A549 (cell line): ENCODE results near the gene GC.

Source experiments
- CHD2 ChIP-seq: fragments of 150-350 bp; IDR thresholded peaks from 2 replicates; pipeline ENCODE4 v1.6.1; 2014; ENCODE audit warnings: low read length; ENCODE audit not compliant: partially characterized antibody
- HDAC2 ChIP-seq: fragments of 200-600 bp; sonication (generic); IDR thresholded peaks from 2 replicates; pipeline ENCODE4 v1.6.1; 2016
- JUNB ChIP-seq: fragments of >200 bp; sonication (Bioruptor Twin); formaldehyde crosslinking; IDR thresholded peaks from 2 replicates; pipeline ENCODE4 v1.6.1; 2016
- KDM1A ChIP-seq: fragments of 200-600 bp; sonication (generic); IDR thresholded peaks from 2 replicates; pipeline ENCODE4 v1.6.1; 2016; ENCODE audit warnings: low read depth, mild to moderate bottlenecking
- POLR2A ChIP-seq: IDR thresholded peaks from 2 replicates; pipeline ENCODE4 v1.6.1; 2012; ENCODE audit warnings: mild to moderate bottlenecking, low read length
- RAD21 ChIP-seq, 2 experiments: fragments of >200 bp in 1 of 2; sonication (Bioruptor Twin) in 1 of 2; formaldehyde crosslinking in 1 of 2; IDR thresholded peaks in 1 of 2; conservative IDR thresholded peaks in 1 of 2; 2 replicates in 1 of 2; 3 replicates in 1 of 2; pipeline ENCODE4 v1.6.1; 2012 to 2018; ENCODE audit warnings: inconsistent platforms in 1 of 2
- RCOR1 ChIP-seq: fragments of 150-350 bp; IDR thresholded peaks from 2 replicates; pipeline ENCODE4 v1.6.1; 2014; ENCODE audit warnings: antibody characterized with exemption, low read length, low read depth
- ZFP36 ChIP-seq: fragments of 450-650 bp; IDR thresholded peaks from 2 replicates; pipeline ENCODE4 v1.6.1; 2014; ENCODE audit warnings: borderline replicate concordance; ENCODE audit not compliant: partially characterized antibody
- ZNF302 ChIP-seq: fragments of 250-450 bp; sonication (Bioruptor Pico); IDR thresholded peaks from 2 replicates; pipeline ENCODE4 v1.9.0; 2021; ENCODE audit warnings: inconsistent platforms, mild to moderate bottlenecking, moderate library complexity
- TF ChIP-seq, protein P1 (sequence below): fragments of >200 bp; sonication (Bioruptor Twin); formaldehyde crosslinking; IDR thresholded peaks from 3 replicates; pipeline ENCODE4 v1.5.1; 2016
- TF ChIP-seq, protein P2 (sequence below): IDR thresholded peaks from 2 replicates; pipeline ENCODE4 v1.6.1; 2012

DNA sequence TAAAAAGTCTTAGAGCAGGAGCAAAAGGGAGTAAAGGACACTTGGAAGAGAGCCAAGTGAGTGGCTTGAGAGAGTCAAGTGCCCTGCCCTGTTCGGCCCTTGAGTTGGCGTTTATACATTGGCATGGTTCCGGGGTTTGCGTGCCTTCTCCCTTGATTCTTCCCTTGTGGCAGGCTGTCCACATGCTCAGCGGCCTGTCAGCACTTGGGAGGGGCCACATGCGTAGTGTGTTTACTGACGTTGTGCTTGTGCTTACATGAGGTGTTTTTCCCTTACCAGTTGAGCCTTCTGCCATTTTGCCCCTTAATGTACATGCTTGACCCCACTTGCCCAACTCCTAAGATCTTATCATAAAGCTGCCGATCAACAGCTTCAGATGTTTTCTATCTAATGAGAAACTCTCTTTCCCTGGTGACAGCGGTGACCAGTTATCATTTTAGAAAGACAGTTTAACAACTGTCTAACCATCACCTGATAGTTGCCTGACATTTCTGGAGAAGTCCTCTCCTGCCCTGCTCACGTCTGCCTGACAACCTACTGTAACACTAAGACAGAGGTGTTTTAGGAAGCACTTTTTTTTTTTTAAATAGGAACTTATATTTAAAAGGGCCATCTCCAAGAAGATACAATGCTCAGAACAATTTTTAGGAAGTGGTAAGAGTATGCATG, 49.5 kb upstream of the GC start:
- TF ChIP-seq, protein P1, sequence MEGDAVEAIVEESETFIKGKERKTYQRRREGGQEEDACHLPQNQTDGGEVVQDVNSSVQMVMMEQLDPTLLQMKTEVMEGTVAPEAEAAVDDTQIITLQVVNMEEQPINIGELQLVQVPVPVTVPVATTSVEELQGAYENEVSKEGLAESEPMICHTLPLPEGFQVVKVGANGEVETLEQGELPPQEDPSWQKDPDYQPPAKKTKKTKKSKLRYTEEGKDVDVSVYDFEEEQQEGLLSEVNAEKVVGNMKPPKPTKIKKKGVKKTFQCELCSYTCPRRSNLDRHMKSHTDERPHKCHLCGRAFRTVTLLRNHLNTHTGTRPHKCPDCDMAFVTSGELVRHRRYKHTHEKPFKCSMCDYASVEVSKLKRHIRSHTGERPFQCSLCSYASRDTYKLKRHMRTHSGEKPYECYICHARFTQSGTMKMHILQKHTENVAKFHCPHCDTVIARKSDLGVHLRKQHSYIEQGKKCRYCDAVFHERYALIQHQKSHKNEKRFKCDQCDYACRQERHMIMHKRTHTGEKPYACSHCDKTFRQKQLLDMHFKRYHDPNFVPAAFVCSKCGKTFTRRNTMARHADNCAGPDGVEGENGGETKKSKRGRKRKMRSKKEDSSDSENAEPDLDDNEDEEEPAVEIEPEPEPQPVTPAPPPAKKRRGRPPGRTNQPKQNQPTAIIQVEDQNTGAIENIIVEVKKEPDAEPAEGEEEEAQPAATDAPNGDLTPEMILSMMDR = no peak
- TF ChIP-seq POLR2A = no peak
- TF ChIP-seq HDAC2 = no peak
- TF ChIP-seq RAD21 (conservative IDR thresholded peaks at IDR 0.05 in 1 of 2, IDR thresholded peaks at IDR 0.05 in 1 of 2) = no peak
- TF ChIP-seq ZFP36 = no peak
- TF ChIP-seq ZNF302 (CRISPR knock-in tag) = no peak
- no peak for TF ChIP-seq KDM1A
- no peak for TF ChIP-seq CHD2
- no peak for TF ChIP-seq JUNB
- TF ChIP-seq, protein P2, sequence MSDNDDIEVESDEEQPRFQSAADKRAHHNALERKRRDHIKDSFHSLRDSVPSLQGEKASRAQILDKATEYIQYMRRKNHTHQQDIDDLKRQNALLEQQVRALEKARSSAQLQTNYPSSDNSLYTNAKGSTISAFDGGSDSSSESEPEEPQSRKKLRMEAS = no peak
- TF ChIP-seq RCOR1 = no peak
